A673 (cell line): ENCODE results near the gene TMEM108. TPM values are rescaled to one million over a fixed set of nuclear protein-coding genes. Genes with fewer than 3 reads are reported as not detected.

ENCODE experiments used
- BruUV-seq: library from RNA; stranded (reverse); fragments of 400-500 nt; replicated peaks from 2 replicates; lab custom pipeline; 2021; lab: Mats Ljungman, UMichigan
- CTCF ChIA-PET: fragments of 300-600 bp; sonication (Branson Sonifier 250); formaldehyde crosslinking; loops from one replicate; lab custom pipeline; 2022; ENCODE audit warnings: antibody characterized with exemption; lab: Charles Lee
- POLR2A ChIA-PET: fragments of 300-600 bp; sonication (Branson Sonifier 250); formaldehyde crosslinking; loops from one replicate; lab custom pipeline; 2022; ENCODE audit warnings: antibody characterized with exemption; ENCODE audit not compliant: low non-redundant PET; lab: Charles Lee
- DNase-seq: peaks from one replicate; pipeline ENCODE4 v3.0.0-alpha.2; 2015; ENCODE audit warnings: low spot score
- H3K27ac ChIP-seq: fragments of 200-600 bp; sonication (generic); 2 replicates; pipeline ENCODE4 v1.5.1; 2016; ENCODE audit warnings: mixed run types, low read depth, mild to moderate bottlenecking, mixed read lengths, antibody characterized with exemption, low read length; ENCODE audit not compliant: poor library complexity, severe bottlenecking
- H3K27me3 ChIP-seq: fragments of 200-600 bp; sonication (generic); replicated peaks from 2 replicates; pipeline ENCODE4 v1.6.1; 2017; ENCODE audit warnings: mixed run types, low read depth, mild to moderate bottlenecking, mixed read lengths, antibody characterized with exemption, low read length; ENCODE audit not compliant: insufficient read depth, poor library complexity
- H3K36me3 ChIP-seq: fragments of 200-600 bp; sonication (generic); 2 replicates; pipeline ENCODE4 v1.6.1; 2016; ENCODE audit warnings: mixed run types, mild to moderate bottlenecking, mixed read lengths, antibody characterized with exemption, low read length; ENCODE audit not compliant: insufficient read depth, poor library complexity, severe bottlenecking
- H3K4me1 ChIP-seq: fragments of 200-600 bp; sonication (generic); 2 replicates; pipeline ENCODE4 v1.6.1; 2017; ENCODE audit warnings: mixed run types, mild to moderate bottlenecking, mixed read lengths, antibody characterized with exemption, low read length; ENCODE audit not compliant: insufficient read depth, poor library complexity, severe bottlenecking
- H3K4me3 ChIP-seq: fragments of 200-600 bp; sonication (generic); 2 replicates; pipeline ENCODE4 v1.5.1; 2016; ENCODE audit warnings: low read depth, mixed run types, mild to moderate bottlenecking, mixed read lengths, low read length; ENCODE audit not compliant: poor library complexity, severe bottlenecking
- H3K9me3 ChIP-seq: fragments of 200-600 bp; sonication (generic); 2 replicates; pipeline ENCODE4 v1.6.1; 2016; ENCODE audit warnings: mixed run types, low read depth, mild to moderate bottlenecking, mixed read lengths, antibody characterized with exemption, low read length; ENCODE audit not compliant: poor library complexity, severe bottlenecking
- CTCF ChIP-seq: fragments of 300-800, 200-600 bp; sonication (generic); conservative IDR thresholded peaks from 2 replicates; pipeline ENCODE4 v1.5.1; 2017; ENCODE audit warnings: low read depth, mild to moderate bottlenecking, antibody characterized with exemption, low read length, moderate library complexity, mixed read lengths
- EZH2 ChIP-seq: fragments of 200-600 bp; sonication (generic); IDR thresholded peaks from 2 replicates; pipeline ENCODE4 v1.6.1; 2017; ENCODE audit warnings: borderline replicate concordance, low read depth, mild to moderate bottlenecking, mixed read lengths, antibody characterized with exemption, low read length; ENCODE audit not compliant: poor library complexity, severe bottlenecking
- intact Hi-C: fragments of 100-400 bp; cut with micrococcal nuclease; formaldehyde crosslinking; loops from one replicate; pipeline ENCODE4 v1.10.0; 2022; ENCODE audit not compliant: unreplicated experiment
- total RNA-seq: library from RNA; stranded (reverse); gene quantifications from 2 replicates; pipeline ENCODE4 v1.2.3, GENCODE V29; 2021

The TMEM108 gene
- total RNA-seq, 1 experiment from 2014 or later: 0.30 TPM

- no peaks in the 10 kb centered on the region for H3K4me1 ChIP-seq
- H3K4me3 ChIP-seq: no peak overlapping the region
- no peaks in the 10 kb centered on the region for H3K9me3 ChIP-seq
- H3K27ac ChIP-seq: no peak overlapping the region
- no TSS peak for BruUV-seq
- no peaks in the 10 kb centered on the region for H3K27me3 ChIP-seq
- H3K36me3 ChIP-seq: no peaks in the 10 kb centered on the region
- ChIA-PET POLR2A (no interaction called here), CTCF (no interaction called here)
- intact Hi-C loops: no loop called here
- TF ChIP-seq CTCF (no peak), EZH2 (no peak)
- no peak for DNase-seq
Observed at GRCh38 chr3:133153382-133153781, 115.2 kb downstream of the TMEM108 start.

- Histone ChIP-seq H3K27me3 (no peaks in the 10 kb centered on the region), H3K9me3 (no peaks in the 10 kb centered on the region), H3K4me3 (no peak overlapping the region), H3K4me1 (no peaks in the 10 kb centered on the region), H3K27ac (no peak overlapping the region), H3K36me3 (no peaks in the 10 kb centered on the region)
- ChIA-PET CTCF (no interaction called here), POLR2A (no interaction called here)
- DNase-seq: no peak
- intact Hi-C loops: no loop called here
- no peak for TF ChIP-seq CTCF
- TF ChIP-seq EZH2: no peak
- no TSS peak for BruUV-seq
Observed at GRCh38 chr3:133157716-133158115, 119.5 kb downstream of the TMEM108 start.

GRCh38 chr3:133158686-133159085 is 120.5 kb downstream of the TMEM108 start:
- Histone ChIP-seq H3K27ac (no peak overlapping the region), H3K27me3 (no peaks in the 10 kb centered on the region), H3K4me3 (no peak overlapping the region), H3K4me1 (no peaks in the 10 kb centered on the region), H3K36me3 (no peaks in the 10 kb centered on the region), H3K9me3 (no peaks in the 10 kb centered on the region)
- ChIA-PET POLR2A (no interaction called here), CTCF (no interaction called here)
- no peak for TF ChIP-seq EZH2
- TF ChIP-seq CTCF: no peak
- DNase-seq: no peak
- intact Hi-C loops: no loop called here
- BruUV-seq: no TSS peak
